Left ventricle myocardium inferior (tissue), 1 donor: ENCODE data around the gene NFIC. TPM values are rescaled to one million over a fixed set of nuclear protein-coding genes. Genes with fewer than 3 reads are reported as not detected.

Source experiments
- DNase-seq: peaks from one replicate; pipeline ENCODE4 v3.0.0-alpha.2; 2020
- H3K27ac ChIP-seq: fragments of 200-600 bp; replicated peaks from 2 replicates; pipeline ENCODE4 v1.8.0; 2021
- H3K27me3 ChIP-seq: fragments of 200-600 bp; 2 replicates; pipeline ENCODE4 v1.8.0; 2021; ENCODE audit warnings: low read depth
- H3K36me3 ChIP-seq: fragments of 200-600 bp; 2 replicates; pipeline ENCODE4 v1.8.0; 2021
- H3K4me1 ChIP-seq: fragments of 200-600 bp; 2 replicates; pipeline ENCODE4 v1.8.0; 2021
- H3K4me3 ChIP-seq: fragments of 200-600 bp; 2 replicates; pipeline ENCODE4 v1.8.0; 2021; ENCODE audit warnings: mild to moderate bottlenecking, moderate library complexity
- H3K9me3 ChIP-seq: fragments of 200-600 bp; replicated peaks from 2 replicates; pipeline ENCODE4 v1.8.0; 2021
- CTCF ChIP-seq: fragments of 200-600 bp; IDR thresholded peaks from 2 replicates; pipeline ENCODE4 v1.8.0; 2021; ENCODE audit warnings: antibody characterized with exemption, mild to moderate bottlenecking, borderline replicate concordance
- intact Hi-C: fragments of 100-400 bp; cut with micrococcal nuclease; formaldehyde crosslinking; loops from one replicate; pipeline ENCODE4 v1.11.0; 2022
- total RNA-seq: library from RNA; stranded (reverse); fragmentation: NEBNext Ultra II Directional; extraction: Animal tissue kit (Norgen Biotek cat#: 25700); gene quantifications from one replicate; pipeline ENCODE4 v1.2.1, GENCODE V29; 2021
- donor health status: DM: no; HTN: yes; CAD: no; lungs with severe emphysema.

The NFIC gene
- total RNA-seq, 1 donor from 2014 or later: 145 TPM

GRCh38 chr19:3359015-3359918 is 7.1 kb upstream of the NFIC start:
- DNase-seq: peak; percentile 78
- Histone ChIP-seq H3K4me1 (peaks cover 52% of the 10 kb centered on the region), H3K27ac (peak overlapping the region; percentile 99), H3K4me3 (peak overlapping the region; percentile 97), H3K9me3 (peaks cover 8% of the 10 kb centered on the region), H3K27me3 (no peaks in the 10 kb centered on the region), H3K36me3 (no peaks in the 10 kb centered on the region)
- intact Hi-C loops: no loop called here
- TF ChIP-seq CTCF: no peak

GRCh38 chr19:3359919-3360420 is 6.4 kb upstream of the NFIC start:
- peaks cover 2% of the 10 kb centered on the region for H3K9me3 ChIP-seq
- H3K27ac ChIP-seq: peak overlapping the region; percentile 99
- DNase-seq: no peak
- peaks cover 59% of the 10 kb centered on the region for H3K4me1 ChIP-seq
- H3K4me3 ChIP-seq: peak overlapping the region; percentile 97
- intact Hi-C loops: loop anchor here (10.0 kb wide), 1 partner anchor 65 kb away; no protein-coding TSS in a partner anchor
- no peaks in the 10 kb centered on the region for H3K36me3 ChIP-seq
- no peak for TF ChIP-seq CTCF
- H3K27me3 ChIP-seq: no peaks in the 10 kb centered on the region

GRCh38 chr19:3360421-3361383 is 5.7 kb upstream of the NFIC start:
- peaks cover 67% of the 10 kb centered on the region for H3K4me1 ChIP-seq
- H3K27ac ChIP-seq: peak overlapping the region; percentile 99
- peak overlapping the region; percentile 97 for H3K4me3 ChIP-seq
- H3K36me3 ChIP-seq: no peaks in the 10 kb centered on the region
- H3K27me3 ChIP-seq: no peaks in the 10 kb centered on the region
- no peaks in the 10 kb centered on the region for H3K9me3 ChIP-seq
- intact Hi-C loops: loop anchor here (10.0 kb wide), 1 partner anchor 64 kb away; no protein-coding TSS in a partner anchor
- peak; percentile 85 for DNase-seq
- TF ChIP-seq CTCF: peak; percentile 30

- intact Hi-C loops: loop anchor here (10.0 kb wide), 1 partner anchor 63 kb away; no protein-coding TSS in a partner anchor
- Histone ChIP-seq H3K27ac (peak overlapping the region; percentile 99), H3K4me1 (peaks cover 73% of the 10 kb centered on the region)
These were observed 4.8 kb upstream of the NFIC start for GRCh38 chr19:3361384-3362216.

More at GRCh38 chr19:3361384-3362216, 4.8 kb upstream of the NFIC start:
- Histone ChIP-seq H3K4me3 (peak overlapping the region; percentile 97), H3K9me3 (no peaks in the 10 kb centered on the region), H3K27me3 (no peaks in the 10 kb centered on the region), H3K36me3 (no peaks in the 10 kb centered on the region)
- no peak for TF ChIP-seq CTCF
- no peak for DNase-seq
